ENCODE measurements around the gene CCNH.

DNA sequence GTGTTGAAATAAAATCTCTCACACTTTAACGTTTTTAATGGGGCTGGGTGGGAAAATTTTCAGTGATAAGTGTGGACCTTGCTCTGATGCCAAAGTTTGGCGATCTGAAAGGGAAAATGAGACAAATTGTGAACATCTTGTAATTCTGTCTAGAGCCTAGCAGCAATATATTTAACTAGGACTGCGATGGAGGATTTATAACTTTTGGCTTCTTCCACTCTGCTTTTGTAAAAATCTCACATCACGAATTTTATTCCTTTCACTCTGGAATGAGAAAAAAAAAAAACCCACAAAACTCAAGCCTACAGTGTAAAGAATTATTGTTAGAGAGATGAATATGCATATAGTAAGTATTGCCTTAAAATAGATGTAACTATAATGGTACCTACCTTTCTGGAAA lies 19.9 kb downstream of the CCNH start:
- TF ChIP-seq, protein P1, sequence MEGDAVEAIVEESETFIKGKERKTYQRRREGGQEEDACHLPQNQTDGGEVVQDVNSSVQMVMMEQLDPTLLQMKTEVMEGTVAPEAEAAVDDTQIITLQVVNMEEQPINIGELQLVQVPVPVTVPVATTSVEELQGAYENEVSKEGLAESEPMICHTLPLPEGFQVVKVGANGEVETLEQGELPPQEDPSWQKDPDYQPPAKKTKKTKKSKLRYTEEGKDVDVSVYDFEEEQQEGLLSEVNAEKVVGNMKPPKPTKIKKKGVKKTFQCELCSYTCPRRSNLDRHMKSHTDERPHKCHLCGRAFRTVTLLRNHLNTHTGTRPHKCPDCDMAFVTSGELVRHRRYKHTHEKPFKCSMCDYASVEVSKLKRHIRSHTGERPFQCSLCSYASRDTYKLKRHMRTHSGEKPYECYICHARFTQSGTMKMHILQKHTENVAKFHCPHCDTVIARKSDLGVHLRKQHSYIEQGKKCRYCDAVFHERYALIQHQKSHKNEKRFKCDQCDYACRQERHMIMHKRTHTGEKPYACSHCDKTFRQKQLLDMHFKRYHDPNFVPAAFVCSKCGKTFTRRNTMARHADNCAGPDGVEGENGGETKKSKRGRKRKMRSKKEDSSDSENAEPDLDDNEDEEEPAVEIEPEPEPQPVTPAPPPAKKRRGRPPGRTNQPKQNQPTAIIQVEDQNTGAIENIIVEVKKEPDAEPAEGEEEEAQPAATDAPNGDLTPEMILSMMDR (IDR thresholded peaks at IDR 0.05; ENCODE audit: borderline replicate concordance, extremely low read depth, low read length, poor library complexity, severe bottlenecking), result no peak
- TF ChIP-seq EZH2 (IDR thresholded peaks at IDR 0.05; ENCODE audit: borderline replicate concordance, low read depth, low read length, severe bottlenecking), result no peak

Measured in DND-41 (cell line).